KOPT-K1 (cell line): ENCODE data around the gene CDO1.
"Not testable (repeated sequence)": the region's sequence is repeated elsewhere in the genome, so short reads cannot be mapped to it uniquely, and the experiment has no call there.

Source experiments
- H3K27ac ChIP-seq: fragments of 200-600 bp; sonication (generic); 2 replicates; pipeline ENCODE4 v1.5.1; 2016; ENCODE audit warnings: antibody characterized with exemption, mild to moderate bottlenecking, low read depth, low read length; ENCODE audit not compliant: poor library complexity, severe bottlenecking
- H3K36me3 ChIP-seq: fragments of 200-600 bp; sonication (generic); 2 replicates; pipeline ENCODE4 v1.5.1; 2017; ENCODE audit warnings: antibody characterized with exemption, mild to moderate bottlenecking, low read length, moderate library complexity; ENCODE audit not compliant: insufficient read depth
- H3K9me3 ChIP-seq: fragments of 200-600 bp; sonication (generic); 2 replicates; pipeline ENCODE4 v1.5.1; 2017; ENCODE audit warnings: antibody characterized with exemption, low read length, mild to moderate bottlenecking; ENCODE audit not compliant: insufficient read depth, poor library complexity, severe bottlenecking

Gene CDO1

GRCh38 chr5:115842089-115842935, 25.9 kb upstream of the CDO1 start:
- Histone ChIP-seq H3K9me3 (no peaks in the 10 kb centered on the region), H3K36me3 (peaks cover 15% of the 10 kb centered on the region), H3K27ac (peak overlapping the region; percentile 90)

GRCh38 chr5:115841382-115842088, 25.1 kb upstream of the CDO1 start, which contains the start of the genes AP3S1 and ATG12:
TSS of gene AP3S1 (plus strand) at chr5:115841935. CDS start at chr5:115842038, 103 bp downstream.
TSS of gene ATG12 (minus strand) at chr5:115841565. CDS start at chr5:115841552, 13 bp downstream.
- H3K36me3 ChIP-seq = peaks cover 22% of the 10 kb centered on the region
- peak within 1 kb of the TSS; percentile 90 for H3K27ac ChIP-seq
- no peaks in the 10 kb centered on the region for H3K9me3 ChIP-seq

- peak overlapping the region; percentile 90 for H3K27ac ChIP-seq
- H3K36me3 ChIP-seq = peaks cover 29% of the 10 kb centered on the region
- no peaks in the 10 kb centered on the region for H3K9me3 ChIP-seq
These were observed 24.4 kb upstream of the CDO1 start for GRCh38 chr5:115840873-115841272.

DNA sequence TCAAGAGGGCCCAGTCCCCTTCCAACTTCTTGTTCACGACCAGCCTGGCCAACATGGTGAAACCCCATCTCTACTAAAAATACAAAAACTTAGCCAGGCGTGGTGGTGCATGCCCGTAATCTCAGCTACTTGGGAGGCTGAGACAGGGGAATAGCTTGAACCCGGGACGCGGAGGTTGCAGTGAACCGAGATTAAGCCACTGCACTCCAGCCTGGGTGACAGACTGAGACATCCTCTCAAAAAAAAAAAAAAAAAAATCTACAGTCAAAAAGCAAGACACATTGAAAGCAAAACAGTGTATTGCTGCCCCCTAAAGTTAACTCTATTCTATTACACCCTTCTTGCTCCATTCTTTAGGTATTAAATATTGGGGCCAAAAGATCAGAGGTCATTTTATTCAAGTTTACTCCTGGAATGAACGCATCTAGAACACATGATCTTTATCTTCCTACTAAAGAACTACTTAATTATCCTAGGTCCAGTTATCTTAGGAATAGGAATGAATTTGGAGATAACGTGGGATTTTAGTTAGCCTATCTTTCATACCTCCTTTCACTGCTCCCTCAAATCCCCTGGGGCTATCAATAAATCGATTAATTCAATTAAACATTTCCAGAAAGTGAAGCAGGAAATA, 22.5 kb upstream of the CDO1 start:
- Histone ChIP-seq H3K36me3 (peaks cover 48% of the 10 kb centered on the region), H3K9me3 (no peaks in the 10 kb centered on the region), H3K27ac (no peak overlapping the region)

DNA sequence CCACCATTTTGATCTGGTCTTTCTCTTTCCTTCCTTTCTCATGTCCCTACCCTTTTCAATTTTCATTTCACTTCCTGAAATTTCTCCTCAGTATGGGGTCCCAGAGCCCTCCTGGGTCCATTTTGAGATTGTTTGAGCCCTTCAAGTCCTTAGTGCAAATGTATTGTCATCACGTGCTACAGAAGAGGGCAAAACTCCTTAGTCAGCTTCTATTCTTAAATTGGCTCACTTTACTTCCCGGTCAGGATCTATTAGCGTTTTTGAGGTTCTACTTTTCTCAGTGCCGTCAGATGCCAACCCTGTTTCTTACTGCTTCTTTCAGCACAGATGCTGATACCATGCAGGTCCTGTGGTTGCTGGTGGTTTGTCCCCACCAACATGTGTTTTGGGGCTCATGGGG, 19.0 kb upstream of the CDO1 start:
- peaks cover 76% of the 10 kb centered on the region for H3K36me3 ChIP-seq
- no peaks in the 10 kb centered on the region for H3K9me3 ChIP-seq
- no peak overlapping the region for H3K27ac ChIP-seq

DNA sequence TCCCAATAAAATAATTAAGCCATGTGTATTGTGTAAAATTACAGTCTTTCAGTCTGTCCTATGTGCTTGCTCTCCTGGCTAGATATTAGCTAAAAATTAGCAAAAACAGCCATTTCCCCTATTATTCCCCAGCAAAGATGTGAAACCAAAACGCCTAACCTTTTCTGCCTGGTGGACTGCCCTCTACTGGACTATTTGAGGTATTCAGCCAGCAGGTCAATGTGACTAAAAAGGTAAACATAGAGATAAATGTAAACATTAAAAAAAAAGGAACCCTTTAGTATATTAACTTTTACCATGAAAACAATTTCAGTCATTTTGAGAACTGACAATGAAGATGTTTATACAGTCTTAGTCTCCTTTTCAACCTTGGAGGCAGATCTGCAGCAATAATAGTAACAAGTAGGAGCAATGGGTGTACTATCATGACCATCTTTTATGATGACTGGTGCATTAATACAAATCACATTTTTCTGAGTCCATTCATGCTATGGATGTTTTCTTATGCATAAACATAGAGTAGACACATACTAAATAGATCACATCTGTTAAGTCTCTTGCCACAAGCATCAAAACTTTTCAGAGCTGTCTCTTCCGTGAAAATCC, 14.8 kb upstream of the CDO1 start:
- no peak overlapping the region for H3K27ac ChIP-seq
- no peaks in the 10 kb centered on the region for H3K9me3 ChIP-seq
- peaks cover 82% of the 10 kb centered on the region for H3K36me3 ChIP-seq

GRCh38 chr5:115829913-115830312, 13.5 kb upstream of the CDO1 start:
- H3K36me3 ChIP-seq = peaks cover 69% of the 10 kb centered on the region
- H3K9me3 ChIP-seq = no peaks in the 10 kb centered on the region
- no peak overlapping the region for H3K27ac ChIP-seq

DNA sequence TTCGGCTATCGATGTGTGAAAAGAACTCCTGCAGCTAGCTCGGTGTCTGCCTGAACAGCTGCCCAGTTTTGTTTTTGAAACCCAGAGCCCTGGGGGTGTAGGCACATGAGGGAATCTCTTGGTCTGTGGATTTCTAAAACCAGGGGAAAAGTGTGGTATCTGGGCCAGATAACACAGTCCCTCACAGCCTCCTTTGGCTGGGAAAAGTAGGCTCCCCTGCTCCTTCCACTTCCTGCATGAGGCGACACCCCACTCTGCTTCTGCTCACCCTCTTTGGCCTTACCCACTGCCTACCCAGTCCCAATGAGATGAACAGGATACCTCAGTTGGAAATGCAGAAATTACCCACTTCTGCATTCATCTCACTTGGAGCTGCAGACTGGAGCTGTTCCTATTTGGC, 9.5 kb upstream of the CDO1 start:
- Histone ChIP-seq H3K27ac (no peak overlapping the region), H3K9me3 (no peaks in the 10 kb centered on the region), H3K36me3 (peaks cover 35% of the 10 kb centered on the region)

DNA sequence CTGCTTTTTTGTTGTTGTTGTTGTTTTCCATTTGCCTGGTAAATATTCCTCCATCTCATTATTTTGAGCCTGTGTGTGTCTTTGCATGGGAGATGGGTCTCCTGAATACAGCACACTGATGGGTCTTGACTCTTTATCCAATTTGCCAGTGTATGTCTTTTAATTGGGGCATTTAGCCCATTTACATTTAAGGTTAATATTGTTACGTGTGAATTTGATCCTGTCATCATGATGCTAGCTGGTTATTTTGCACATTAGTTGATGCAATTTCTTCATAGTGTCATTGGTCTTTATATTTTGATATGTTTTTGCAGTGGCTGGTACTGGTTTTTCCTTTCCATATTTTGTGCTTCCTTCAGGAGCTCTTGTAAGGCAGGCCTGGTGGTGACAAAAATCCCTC, 8.5 kb upstream of the CDO1 start:
- H3K36me3 ChIP-seq = peaks cover 27% of the 10 kb centered on the region
- not testable (repeated sequence) for H3K9me3 ChIP-seq, H3K27ac ChIP-seq

DNA sequence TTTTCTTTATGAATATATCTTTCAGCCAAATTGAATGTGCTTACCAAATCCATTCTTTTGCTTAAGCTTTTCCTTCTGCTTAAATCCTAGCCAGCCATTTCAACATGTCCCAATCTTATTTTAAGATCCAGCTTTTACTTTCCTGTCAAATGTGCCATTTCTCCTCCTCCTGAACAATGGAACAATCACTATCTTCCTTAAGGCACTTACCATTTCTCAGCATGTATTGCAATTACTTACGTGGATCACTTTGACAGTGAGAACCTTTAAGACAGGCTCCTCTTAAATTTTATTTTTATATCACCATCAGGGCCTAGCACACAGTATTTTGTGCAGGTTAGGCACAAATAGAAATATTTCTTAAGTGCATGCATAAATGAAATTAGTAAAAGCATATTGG, 4.4 kb upstream of the CDO1 start:
- Histone ChIP-seq H3K27ac (no peak overlapping the region), H3K9me3 (peaks cover 6% of the 10 kb centered on the region), H3K36me3 (no peaks in the 10 kb centered on the region)

DNA sequence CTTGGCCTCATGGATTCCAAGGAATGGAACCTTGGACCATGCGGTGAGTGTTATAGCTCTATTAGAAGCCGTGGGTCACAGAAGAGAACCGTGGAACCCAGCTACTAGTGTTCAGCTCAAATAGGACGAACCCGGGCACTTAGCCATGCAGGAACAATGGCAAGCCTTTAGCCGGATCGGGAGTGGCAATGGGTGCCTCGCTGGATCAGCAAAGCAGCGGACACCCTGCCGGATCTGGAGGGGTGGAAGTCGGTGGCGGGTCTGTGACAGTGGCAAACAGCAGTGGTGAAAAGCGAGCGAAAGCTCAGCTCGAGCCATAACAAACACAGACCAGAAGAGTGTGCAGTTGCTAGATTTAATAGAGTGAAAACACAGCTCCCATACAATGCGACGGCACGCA, 2.4 kb upstream of the CDO1 start:
- Histone ChIP-seq H3K27ac (no peak overlapping the region), H3K9me3 (peaks cover 18% of the 10 kb centered on the region), H3K36me3 (no peaks in the 10 kb centered on the region)

- peaks cover 18% of the 10 kb centered on the region for H3K9me3 ChIP-seq
- no peak overlapping the region for H3K27ac ChIP-seq
- no peaks in the 10 kb centered on the region for H3K36me3 ChIP-seq
These were observed 927 bp upstream of the CDO1 start for GRCh38 chr5:115817386-115817785.

DNA sequence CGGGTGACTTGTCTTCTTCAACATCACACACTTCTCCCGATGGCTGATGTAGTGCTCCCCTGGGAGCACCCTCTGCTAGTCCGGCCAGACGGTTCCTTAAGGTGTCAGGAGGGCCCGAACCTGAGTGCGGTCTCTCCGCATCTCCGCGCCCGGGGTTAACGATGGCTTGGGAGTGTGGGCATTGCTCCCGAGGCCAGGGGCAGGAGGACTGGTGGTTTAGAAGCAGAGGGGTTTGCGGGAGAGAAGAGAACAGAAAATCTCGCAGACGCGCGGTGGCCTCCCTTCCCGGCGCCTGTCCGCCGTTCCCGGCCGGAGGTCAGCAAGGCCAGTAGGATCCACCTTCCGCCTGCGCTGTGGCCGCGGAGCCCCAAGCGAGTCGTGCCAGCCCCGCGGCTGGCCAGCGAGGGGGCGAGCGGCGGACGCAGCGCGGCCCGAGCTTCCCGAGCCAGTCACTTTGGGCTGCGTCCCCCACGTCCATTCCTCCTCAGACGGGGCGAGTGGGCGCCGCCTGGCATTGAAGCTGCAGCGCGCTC, 700 bp downstream of the CDO1 start:
- no peak overlapping the region for H3K27ac ChIP-seq
- peaks cover 18% of the 10 kb centered on the region for H3K9me3 ChIP-seq

DNA sequence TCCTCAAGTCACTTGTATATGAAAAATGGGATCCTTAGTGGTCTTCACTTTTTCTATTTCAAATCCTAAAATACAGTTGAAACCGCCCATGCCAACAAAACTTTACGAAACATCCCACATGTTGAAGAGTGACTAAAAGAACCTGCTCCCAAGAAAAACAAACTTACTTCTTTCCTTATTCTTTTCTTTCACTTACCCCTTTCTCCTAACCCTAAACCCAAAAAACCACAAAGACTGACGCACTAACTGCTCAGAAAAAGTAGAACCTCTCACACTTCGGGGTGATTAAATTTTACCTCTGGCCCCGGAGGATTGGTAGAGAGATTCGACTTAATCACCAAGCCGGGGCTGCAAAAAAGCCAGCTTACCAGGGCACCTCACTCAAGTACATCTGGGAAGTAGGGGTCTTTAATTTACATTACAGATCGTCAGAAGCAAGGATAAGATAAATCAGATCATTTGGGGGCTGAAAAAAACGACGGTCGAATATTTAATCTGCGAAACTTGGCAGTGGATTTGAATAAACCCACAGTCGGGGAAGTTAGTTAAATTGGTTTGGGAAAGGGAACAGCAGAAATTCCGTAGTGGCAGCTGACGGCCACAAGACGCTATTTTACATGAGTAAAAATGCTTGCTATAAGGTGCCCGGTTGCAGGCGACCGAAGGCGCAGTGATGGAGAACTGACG, 1.3 kb downstream of the CDO1 start:
- Histone ChIP-seq H3K27ac (no peak overlapping the region), H3K36me3 (no peaks in the 10 kb centered on the region)

More for the DNA sequence above, 700 bp downstream of the CDO1 start:
- H3K36me3 ChIP-seq = no peaks in the 10 kb centered on the region

More for the DNA sequence above, 1.3 kb downstream of the CDO1 start:
- H3K9me3 ChIP-seq = peaks cover 18% of the 10 kb centered on the region
